ENCODE data around the gene ADGRB2.

Gene ADGRB2

DNA sequence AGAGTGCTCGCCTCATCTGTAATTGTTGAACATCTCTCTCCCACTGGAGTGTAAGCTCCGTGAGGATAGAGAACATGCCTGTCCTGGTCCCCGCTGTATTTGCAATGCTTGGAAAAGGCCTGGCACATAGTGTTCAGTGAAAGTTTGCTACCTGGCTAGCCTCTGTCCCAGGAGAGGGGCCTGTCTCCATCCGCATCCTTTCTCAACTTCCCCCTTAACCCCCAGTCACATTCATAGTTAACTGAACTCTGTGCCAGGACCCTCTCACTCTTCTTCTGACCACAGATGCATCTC is 36.5 kb upstream of the ADGRB2 start:
- Histone ChIP-seq H3K9me3 (no peaks in the 10 kb centered on the region), H3K36me3 (no peaks in the 10 kb centered on the region)

DNA sequence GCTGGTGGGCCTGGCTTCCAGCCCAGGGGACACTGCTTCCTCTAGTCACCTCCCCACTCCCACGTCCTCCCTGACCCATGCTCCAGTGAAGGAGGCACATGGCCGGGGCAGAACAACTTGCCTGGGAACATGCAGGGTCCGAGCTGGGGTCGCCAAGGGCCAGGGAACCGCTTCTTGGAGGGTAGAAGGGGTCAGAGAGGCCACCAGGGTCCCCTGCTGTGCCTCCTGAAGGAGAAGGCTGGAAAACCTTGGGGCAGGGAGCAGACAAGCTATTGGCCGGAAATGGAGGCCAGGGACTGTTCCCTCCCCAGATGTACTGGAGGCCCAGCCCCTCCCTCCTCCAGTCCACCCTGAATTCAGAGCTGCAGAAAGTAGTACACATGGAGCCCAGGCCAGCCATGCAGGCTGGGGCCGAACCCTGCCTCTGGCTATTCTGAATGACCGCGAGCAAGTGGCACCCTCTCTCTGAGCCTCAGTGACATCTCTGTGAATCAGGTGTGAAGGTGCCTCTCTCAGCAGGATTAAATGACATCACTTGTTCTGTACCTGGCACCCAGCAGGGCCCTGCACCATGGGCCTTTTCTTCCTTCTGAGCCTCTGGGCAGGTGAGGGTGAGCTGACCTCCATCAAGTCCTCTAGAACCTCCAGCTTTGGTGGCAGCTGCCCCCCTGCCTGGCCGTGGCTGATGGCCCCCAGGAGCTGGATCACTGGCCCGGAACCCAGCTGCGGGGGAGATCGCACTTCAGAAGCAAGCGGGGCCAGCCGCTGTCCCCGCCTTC is 35.9 kb upstream of the ADGRB2 start:
- H3K4me3 ChIP-seq (ENCODE audit: low read depth, low read length) = no peak overlapping the region
- no peaks in the 10 kb centered on the region for H3K4me1 ChIP-seq
- no peak for DNase-seq

More for the DNA sequence above, 36.5 kb upstream of the ADGRB2 start:
- TF ChIP-seq CTCF (IDR thresholded peaks at IDR 0.05; ENCODE audit: low read depth, low read length) = no peak
- H3K4me1 ChIP-seq = no peaks in the 10 kb centered on the region
- H3K4me3 ChIP-seq (ENCODE audit: low read depth, low read length) = no peak overlapping the region
- no peaks in the 10 kb centered on the region for H3K27me3 ChIP-seq
- no peak for DNase-seq

GRCh38 chr1:31799196-31799894 is 35.2 kb upstream of the ADGRB2 start:
- no peak for TF ChIP-seq CTCF (IDR thresholded peaks at IDR 0.05; ENCODE audit: low read depth, low read length)
- Histone ChIP-seq H3K4me1 (no peaks in the 10 kb centered on the region), H3K36me3 (no peaks in the 10 kb centered on the region)

More for the DNA sequence above, 35.9 kb upstream of the ADGRB2 start:
- H3K9me3 ChIP-seq = no peaks in the 10 kb centered on the region
- no peak for TF ChIP-seq CTCF (IDR thresholded peaks at IDR 0.05; ENCODE audit: low read depth, low read length)
- H3K36me3 ChIP-seq = no peaks in the 10 kb centered on the region
- H3K27me3 ChIP-seq = no peaks in the 10 kb centered on the region

GRCh38 chr1:31798433-31799195 is 34.5 kb upstream of the ADGRB2 start:
- Histone ChIP-seq H3K36me3 (no peaks in the 10 kb centered on the region), H3K4me1 (no peaks in the 10 kb centered on the region), H3K9me3 (no peaks in the 10 kb centered on the region), H3K4me3 (ENCODE audit: low read depth, low read length) (no peak overlapping the region), H3K27me3 (no peaks in the 10 kb centered on the region)
- no peak for TF ChIP-seq CTCF (IDR thresholded peaks at IDR 0.05; ENCODE audit: low read depth, low read length)
- DNase-seq = no peak

More at GRCh38 chr1:31799196-31799894, 35.2 kb upstream of the ADGRB2 start:
- no peak for DNase-seq
- no peak overlapping the region for H3K4me3 ChIP-seq (ENCODE audit: low read depth, low read length)
- no peaks in the 10 kb centered on the region for H3K27me3 ChIP-seq
- no peaks in the 10 kb centered on the region for H3K9me3 ChIP-seq

- Histone ChIP-seq H3K9me3 (no peaks in the 10 kb centered on the region), H3K27me3 (no peaks in the 10 kb centered on the region), H3K4me3 (ENCODE audit: low read depth, low read length) (no peak overlapping the region), H3K4me1 (no peaks in the 10 kb centered on the region), H3K36me3 (no peaks in the 10 kb centered on the region)
- no peak for DNase-seq
- TF ChIP-seq CTCF (IDR thresholded peaks at IDR 0.05; ENCODE audit: low read depth, low read length) = no peak
These were observed 33.9 kb upstream of the ADGRB2 start for GRCh38 chr1:31798086-31798432.
